Parathyroid adenoma (tissue), 2 donors: Measurements from ENCODE around the gene OR51E2.

Source experiments
- H2AFZ ChIP-seq: fragments of 300-600 bp; sonication (generic); one replicate; pipeline ENCODE4 v1.7.0; 2017; ENCODE audit warnings: antibody characterized with exemption, mild to moderate bottlenecking
- H3K27ac ChIP-seq: fragments of 300-600 bp; sonication (generic); one replicate; pipeline ENCODE4 v1.7.0; 2017
- H3K27me3 ChIP-seq: fragments of 300-600 bp; sonication (generic); one replicate; pipeline ENCODE4 v1.7.0; 2017; ENCODE audit warnings: low read length; ENCODE audit not compliant: control insufficient read depth, insufficient read depth
- H3K36me3 ChIP-seq: fragments of 300-600 bp; sonication (generic); one replicate; pipeline ENCODE4 v1.7.0; 2017; ENCODE audit warnings: low read length; ENCODE audit not compliant: control insufficient read depth, insufficient read depth
- H3K4me1 ChIP-seq: fragments of 300-600 bp; sonication (generic); one replicate; pipeline ENCODE4 v1.7.0; 2017; ENCODE audit warnings: control low read depth
- H3K4me2 ChIP-seq: fragments of 300-600 bp; sonication (generic); one replicate; pipeline ENCODE4 v1.7.0; 2017; ENCODE audit warnings: low read length
- H3K4me3 ChIP-seq: fragments of 300-600 bp; sonication (generic); one replicate; pipeline ENCODE4 v1.7.0; 2017; ENCODE audit warnings: low read depth, low read length
- H3K79me2 ChIP-seq: fragments of 300-600 bp; sonication (generic); one replicate; pipeline ENCODE4 v1.7.0; 2017; ENCODE audit warnings: control low read depth
- H3K9ac ChIP-seq: fragments of 300-600 bp; sonication (generic); one replicate; pipeline ENCODE4 v1.7.0; 2017; ENCODE audit warnings: mild to moderate bottlenecking
- H3K9me3 ChIP-seq: fragments of 300-600 bp; sonication (generic); one replicate; pipeline ENCODE4 v1.7.0; 2017; ENCODE audit warnings: low read length; ENCODE audit not compliant: control insufficient read depth
- CTCF ChIP-seq: fragments of 300-600 bp; sonication (generic); IDR thresholded peaks from one replicate; pipeline ENCODE4 v1.7.0; 2017; ENCODE audit warnings: antibody characterized with exemption, mild to moderate bottlenecking
- donor health status: primary hyperparathyroidism.

The OR51E2 gene

GRCh38 chr11:4639931-4640330 is 57.7 kb downstream of the OR51E2 start:
- Histone ChIP-seq H3K9me3 (no peaks in the 10 kb centered on the region), H3K9ac (no peak overlapping the region), H3K27ac (no peak overlapping the region), H3K4me1 (no peaks in the 10 kb centered on the region), H3K27me3 (no peaks in the 10 kb centered on the region), H3K79me2 (no peaks in the 10 kb centered on the region), H3K4me3 (no peak overlapping the region), H3K36me3 (no peaks in the 10 kb centered on the region), H3K4me2 (no peak overlapping the region), H2AFZ (no peak overlapping the region)
- no peak for TF ChIP-seq CTCF

GRCh38 chr11:4637662-4638047 is 60.0 kb downstream of the OR51E2 start:
- Histone ChIP-seq H3K9ac (no peak overlapping the region), H3K9me3 (no peaks in the 10 kb centered on the region), H3K36me3 (no peaks in the 10 kb centered on the region), H3K27me3 (no peaks in the 10 kb centered on the region), H3K4me1 (no peaks in the 10 kb centered on the region), H3K4me2 (no peak overlapping the region), H3K4me3 (no peak overlapping the region), H3K79me2 (no peaks in the 10 kb centered on the region), H3K27ac (no peak overlapping the region), H2AFZ (no peak overlapping the region)
- TF ChIP-seq CTCF, result no peak

GRCh38 chr11:4636962-4637661 is 60.5 kb downstream of the OR51E2 start, which contains the start of gene OR51D1:
Gene OR51D1 (plus strand): TSS chr11:4637477. CDS start chr11:4639791, 2,314 bp downstream.
- H3K27ac ChIP-seq, result no peak within 1 kb of the TSS
- H2AFZ ChIP-seq, result peak within 1 kb of the TSS; percentile 58
- H3K4me2 ChIP-seq, result no peak within 1 kb of the TSS
- no peaks in the 10 kb centered on the region for H3K79me2 ChIP-seq
- peak; percentile 64 for TF ChIP-seq CTCF
- H3K4me3 ChIP-seq, result no peak within 1 kb of the TSS
- no peak within 1 kb of the TSS for H3K9ac ChIP-seq
- no peaks in the 10 kb centered on the region for H3K4me1 ChIP-seq
- H3K36me3 ChIP-seq, result no peaks in the 10 kb centered on the region
- no peaks in the 10 kb centered on the region for H3K9me3 ChIP-seq
- H3K27me3 ChIP-seq, result no peaks in the 10 kb centered on the region

GRCh38 chr11:4636136-4636535 is 61.5 kb downstream of the OR51E2 start:
- H3K4me2 ChIP-seq, result no peak overlapping the region
- H3K36me3 ChIP-seq, result no peaks in the 10 kb centered on the region
- H2AFZ ChIP-seq, result no peak overlapping the region
- H3K4me3 ChIP-seq, result no peak overlapping the region
- no peak for TF ChIP-seq CTCF
- H3K27ac ChIP-seq, result no peak overlapping the region
- no peaks in the 10 kb centered on the region for H3K4me1 ChIP-seq
- no peaks in the 10 kb centered on the region for H3K27me3 ChIP-seq
- H3K79me2 ChIP-seq, result no peaks in the 10 kb centered on the region
- H3K9ac ChIP-seq, result no peak overlapping the region
- H3K9me3 ChIP-seq, result no peaks in the 10 kb centered on the region
